HG02678 (cell line): ENCODE measurements around the gene CFD.
"Not testable (repeated sequence)": the region's sequence is repeated elsewhere in the genome, so short reads cannot be mapped to it uniquely, and the experiment has no call there.

Experiments
- ATAC-seq: cut with Tn5 transposase; IDR thresholded peaks from one replicate; pipeline ENCODE4 v1.9.1; 2021; ENCODE audit warnings: mild to moderate bottlenecking, moderate library complexity; ENCODE audit not compliant: unreplicated experiment

The CFD gene

DNA sequence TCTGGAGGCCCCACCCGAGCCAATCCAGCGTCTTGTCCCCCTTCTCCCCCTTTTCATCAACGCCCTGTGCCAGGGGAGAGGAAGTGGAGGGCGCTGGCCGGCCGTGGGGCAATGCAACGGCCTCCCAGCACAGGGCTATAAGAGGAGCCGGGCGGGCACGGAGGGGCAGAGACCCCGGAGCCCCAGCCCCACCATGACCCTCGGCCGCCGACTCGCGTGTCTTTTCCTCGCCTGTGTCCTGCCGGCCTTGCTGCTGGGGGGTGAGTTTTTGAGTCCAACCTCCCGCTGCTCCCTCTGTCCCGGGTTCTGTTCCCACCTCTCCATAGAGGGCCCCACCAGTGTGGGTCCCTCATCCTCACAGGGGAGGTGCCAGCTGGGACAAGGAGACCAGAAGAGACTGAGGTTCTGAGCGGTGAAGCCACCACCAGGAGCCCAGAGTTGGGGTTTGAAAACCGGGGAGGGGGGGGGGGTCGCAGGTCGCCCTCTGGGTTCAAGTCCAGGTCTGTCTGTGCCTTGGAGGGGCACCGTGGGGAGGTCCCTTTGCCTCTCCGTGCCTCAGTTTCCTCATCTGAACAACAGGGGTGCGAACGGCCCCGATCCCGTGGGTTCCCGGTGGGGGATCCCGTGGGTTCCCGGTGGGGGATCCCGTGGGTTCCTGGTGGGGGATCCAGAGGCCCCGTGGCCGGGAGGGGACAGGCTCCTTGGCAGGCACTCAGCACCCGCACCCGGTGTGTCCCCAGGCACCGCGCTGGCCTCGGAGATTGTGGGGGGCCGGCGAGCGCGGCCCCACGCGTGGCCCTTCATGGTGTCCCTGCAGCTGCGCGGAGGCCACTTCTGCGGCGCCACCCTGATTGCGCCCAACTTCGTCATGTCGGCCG lies 7.1 kb upstream of the CFD start, which contains the start of gene ELANE:
Gene ELANE, plus strand, starts transcription at position 168 of the 878 bp plus-strand sequence. Its CDS starts 26 bp downstream, at position 194.
- no peak for ATAC-seq

GRCh38 chr19:853014-853585 lies 6.4 kb upstream of the CFD start:
- no peak for ATAC-seq

DNA sequence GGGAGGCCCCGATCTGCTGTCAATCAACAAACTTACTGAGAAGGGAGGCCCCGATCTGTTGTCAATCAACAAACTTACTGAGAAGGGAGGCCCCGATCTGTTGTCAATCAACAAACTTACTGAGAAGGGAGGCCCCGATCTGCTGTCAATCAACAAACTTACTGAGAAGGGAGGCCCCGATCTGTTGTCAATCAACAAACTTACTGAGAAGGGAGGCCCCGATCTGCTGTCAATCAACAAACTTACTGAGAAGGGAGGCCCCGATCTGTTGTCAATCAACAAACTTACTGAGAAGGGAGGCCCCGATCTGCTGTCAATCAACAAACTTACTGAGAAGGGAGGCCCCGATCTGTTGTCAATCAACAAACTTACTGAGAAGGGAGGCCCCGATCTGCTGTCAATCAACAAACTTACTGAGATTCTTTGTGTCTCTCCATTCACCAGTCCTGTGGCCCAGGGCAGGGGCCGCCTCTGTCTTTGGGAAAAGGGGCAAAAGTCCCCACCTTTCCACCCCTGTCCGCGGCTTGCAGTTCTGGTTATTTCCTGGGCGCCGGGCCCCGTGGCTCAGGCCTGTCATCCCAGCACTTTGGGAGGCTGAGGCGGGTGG lies 5.7 kb upstream of the CFD start:
- not testable (repeated sequence) for ATAC-seq

- no peak for ATAC-seq
Observed at GRCh38 chr19:854549-854948, 4.9 kb upstream of the CFD start.

DNA sequence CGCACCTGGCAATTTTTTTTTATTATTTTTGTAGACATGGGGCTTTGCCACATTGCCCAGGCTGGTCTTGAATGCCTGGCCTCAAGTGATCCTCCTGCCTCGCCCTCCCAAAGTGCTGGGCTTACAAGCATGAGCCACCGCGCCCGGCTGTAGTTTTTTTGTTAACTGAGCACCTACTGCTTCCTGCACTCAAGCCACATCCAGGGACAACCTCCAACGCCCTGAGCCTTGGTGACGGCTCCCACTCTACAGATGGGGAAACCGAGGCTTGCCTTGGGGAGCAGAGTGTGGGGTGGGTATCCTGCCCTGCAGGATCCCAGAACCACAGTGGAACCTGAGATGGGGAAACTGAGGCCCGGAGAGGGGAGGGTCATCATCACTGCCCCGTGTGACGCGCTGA lies 4.3 kb upstream of the CFD start:
- ATAC-seq, result no peak

- ATAC-seq, result no peak
Observed at GRCh38 chr19:855566-856120, 3.8 kb upstream of the CFD start.

DNA sequence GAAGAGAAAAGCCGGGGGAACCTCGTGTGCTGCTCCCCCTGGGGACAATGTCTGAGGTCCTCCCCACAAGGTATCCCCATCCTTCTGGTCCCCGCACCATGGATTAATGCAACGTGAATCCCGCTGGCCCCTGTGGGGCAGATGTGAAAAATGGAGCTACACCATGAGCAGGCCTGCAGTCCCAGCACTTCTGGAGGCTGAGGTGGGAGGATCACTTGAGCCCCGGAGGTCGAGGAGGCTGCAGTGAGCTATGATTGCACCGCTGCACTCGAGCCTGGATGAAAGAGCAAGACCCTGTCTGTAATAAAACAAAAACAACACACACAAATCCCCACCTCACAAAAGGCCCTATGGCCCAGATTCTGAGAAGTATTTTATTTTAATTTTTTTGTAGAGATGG lies 1.2 kb upstream of the CFD start:
- ATAC-seq, result no peak

DNA sequence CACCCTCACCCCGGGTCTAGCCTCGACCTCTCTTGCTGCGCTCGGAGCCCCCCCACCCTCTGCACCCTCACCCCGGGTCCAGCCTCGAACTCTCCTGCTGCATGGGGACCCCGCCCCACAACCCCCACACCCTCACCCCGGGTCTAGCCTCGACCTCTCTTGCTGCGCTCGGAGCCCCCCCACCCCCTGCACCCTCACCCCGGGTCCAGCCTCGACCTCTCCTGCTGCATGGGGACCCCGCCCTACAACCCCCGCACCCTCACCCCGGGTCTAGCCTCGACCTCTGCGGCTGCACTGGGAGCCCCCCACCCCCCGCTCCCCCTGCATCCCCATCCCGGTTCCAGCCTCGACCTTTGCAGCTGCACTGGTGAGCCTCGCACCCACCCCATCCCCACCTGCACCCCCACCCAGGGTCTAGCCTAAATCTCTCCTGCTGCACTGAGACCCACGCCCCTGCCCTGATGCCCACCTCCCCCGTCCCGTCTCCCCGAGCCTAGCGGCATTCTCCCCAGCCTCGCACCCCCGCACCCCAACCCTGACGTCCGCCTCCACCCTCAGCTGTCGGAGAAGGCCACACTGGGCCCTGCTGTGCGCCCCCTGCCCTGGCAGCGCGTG lies 1.8 kb downstream of the CFD start:
- ATAC-seq, result no peak

DNA sequence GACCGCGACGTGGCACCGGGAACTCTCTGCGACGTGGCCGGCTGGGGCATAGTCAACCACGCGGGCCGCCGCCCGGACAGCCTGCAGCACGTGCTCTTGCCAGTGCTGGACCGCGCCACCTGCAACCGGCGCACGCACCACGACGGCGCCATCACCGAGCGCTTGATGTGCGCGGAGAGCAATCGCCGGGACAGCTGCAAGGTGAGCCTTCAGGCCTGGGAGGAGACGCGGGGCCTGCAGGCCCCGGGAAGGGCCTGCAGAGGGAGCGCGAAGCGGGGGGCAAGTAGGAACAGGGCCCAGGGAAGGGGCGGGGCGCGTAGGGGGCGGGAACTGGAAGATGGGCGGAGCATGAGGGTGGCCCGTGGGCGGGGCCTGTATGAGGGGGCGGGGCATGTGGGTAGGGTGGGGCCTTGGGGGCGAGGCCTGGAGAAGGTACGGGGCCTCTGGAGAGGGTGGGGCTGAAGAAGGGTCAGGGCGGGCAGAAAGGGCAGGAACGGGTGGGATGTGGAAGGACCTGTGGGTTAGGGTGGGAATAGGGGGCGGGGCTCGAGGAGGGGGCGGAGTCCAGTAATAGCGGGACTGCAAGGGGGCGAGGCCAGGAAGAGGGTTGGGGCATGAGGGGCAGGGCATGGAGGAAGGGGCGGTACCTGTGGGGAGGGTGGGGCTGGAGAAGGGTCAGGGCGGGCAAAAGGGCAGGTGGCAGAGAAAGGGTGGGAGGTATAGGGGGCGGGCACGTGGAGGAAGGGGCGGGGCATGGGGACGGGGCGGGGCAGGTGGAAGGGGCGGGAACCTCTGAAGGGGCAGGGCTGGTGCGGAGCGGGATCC lies 2.5 kb downstream of the CFD start:
- no peak for ATAC-seq

DNA sequence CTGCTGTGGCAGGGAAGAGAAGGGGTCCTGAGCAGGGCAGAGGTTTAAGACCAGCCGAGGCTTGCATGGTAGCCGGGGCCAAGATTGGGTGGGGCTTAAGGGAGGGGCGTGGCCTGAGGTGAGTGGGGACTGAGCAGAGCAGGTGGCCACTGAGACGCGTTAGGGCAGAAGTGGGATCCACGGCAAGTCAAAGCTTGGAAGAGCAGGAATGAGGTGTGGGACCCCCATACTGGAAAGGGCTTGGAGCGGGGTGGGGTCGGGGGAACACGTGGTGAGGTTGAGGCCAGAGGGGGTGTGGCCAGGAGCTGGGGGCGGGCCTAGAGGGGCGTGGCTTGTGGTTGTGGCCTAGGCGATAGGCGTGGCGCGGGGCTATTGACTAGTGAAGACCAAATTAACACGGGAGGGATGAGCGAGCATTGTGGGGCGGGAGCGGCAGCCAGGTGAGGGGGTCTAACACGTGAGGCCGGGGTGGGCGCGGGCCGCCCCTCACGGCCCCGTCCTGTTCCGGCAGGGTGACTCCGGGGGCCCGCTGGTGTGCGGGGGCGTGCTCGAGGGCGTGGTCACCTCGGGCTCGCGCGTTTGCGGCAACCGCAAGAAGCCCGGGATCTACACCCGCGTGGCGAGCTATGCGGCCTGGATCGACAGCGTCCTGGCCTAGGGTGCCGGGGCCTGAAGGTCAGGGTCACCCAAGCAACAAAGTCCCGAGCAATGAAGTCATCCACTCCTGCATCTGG lies 3.3 kb downstream of the CFD start:
- no peak for ATAC-seq

DNA sequence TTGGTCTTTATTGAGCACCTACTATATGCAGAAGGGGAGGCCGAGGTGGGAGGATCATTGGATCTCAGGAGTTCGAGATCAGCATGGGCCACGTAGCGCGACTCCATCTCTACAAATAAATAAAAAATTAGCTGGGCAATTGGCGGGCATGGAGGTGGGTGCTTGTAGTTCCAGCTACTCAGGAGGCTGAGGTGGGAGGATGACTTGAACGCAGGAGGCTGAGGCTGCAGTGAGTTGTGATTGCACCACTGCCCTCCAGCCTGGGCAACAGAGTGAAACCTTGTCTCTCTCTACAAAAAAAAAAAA lies 3.8 kb downstream of the CFD start:
- no peak for ATAC-seq

- no peak for ATAC-seq
Observed at GRCh38 chr19:866769-867300, 7.4 kb downstream of the CFD start.

- ATAC-seq, result no peak
Observed at GRCh38 chr19:867301-867793, 7.9 kb downstream of the CFD start.

DNA sequence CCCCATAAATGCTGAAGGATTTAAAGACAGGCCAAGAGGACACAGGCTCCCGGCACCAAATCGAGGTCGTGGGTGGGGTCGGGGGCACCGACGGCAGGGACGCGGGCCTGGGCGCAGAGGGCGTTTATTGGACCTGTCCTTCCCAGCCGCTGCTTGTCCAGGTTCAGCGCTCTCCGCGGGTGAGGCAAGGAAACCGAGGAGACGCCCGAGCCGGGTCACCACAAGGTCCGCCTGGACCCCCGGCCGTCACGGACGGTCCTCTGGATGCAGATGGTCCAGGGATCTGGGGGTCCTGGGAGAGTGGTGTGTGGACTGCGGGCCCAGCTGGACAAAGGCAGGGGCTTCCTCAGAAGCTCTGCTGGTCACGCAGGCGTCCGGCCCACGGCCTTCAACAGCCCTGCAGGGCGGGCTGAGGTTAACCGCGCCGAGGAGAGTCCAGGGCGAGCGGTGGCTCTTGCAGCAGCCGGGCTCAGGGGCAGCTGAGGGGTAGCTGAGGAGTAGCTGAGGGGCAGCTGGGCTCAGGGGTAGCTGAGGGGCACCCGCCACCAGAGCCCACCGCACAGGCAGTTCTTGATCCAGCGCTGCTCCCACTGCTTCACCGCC lies 8.5 kb downstream of the CFD start:
- no peak for ATAC-seq

DNA sequence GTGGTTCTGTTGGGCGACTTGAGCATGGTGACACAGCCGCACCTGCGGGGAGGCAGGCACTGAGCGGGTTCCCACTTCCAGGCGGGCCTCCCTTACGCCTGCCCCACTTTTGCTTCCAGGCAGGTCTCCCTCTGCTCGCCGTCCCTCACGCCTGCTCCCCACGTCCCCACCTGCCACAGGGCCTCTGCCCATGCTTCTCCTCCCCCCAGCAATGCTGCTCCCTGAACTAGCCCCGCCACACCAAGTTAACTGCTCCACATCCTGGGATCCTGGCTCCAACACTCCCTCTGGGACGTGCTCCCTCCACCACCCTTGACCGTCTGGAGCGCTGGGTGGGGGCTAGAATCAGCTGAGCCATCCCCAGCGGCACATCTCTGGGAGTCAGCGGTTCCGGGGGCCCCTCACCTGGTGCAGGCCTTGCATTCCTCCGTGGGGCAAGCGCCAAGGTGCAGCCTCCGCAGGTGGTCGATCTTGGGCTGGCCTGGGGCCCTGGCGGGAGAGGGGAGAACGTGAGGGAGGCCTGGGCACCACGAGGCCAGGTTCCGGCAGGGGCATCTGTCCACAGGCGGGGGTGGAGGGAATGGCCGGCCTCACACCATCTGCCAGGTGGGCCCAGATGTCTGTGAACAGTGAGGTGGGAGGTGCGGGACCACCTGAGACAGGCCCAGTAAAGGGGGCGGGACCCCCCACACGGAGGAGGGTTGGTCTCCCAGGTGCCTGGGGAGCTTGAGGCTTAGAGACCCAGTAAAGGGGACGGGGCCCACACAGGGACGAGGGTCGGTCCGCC lies 9.2 kb downstream of the CFD start:
- ATAC-seq, result no peak

- no peak for ATAC-seq
Observed at GRCh38 chr19:869245-870177, 10.0 kb downstream of the CFD start.

DNA sequence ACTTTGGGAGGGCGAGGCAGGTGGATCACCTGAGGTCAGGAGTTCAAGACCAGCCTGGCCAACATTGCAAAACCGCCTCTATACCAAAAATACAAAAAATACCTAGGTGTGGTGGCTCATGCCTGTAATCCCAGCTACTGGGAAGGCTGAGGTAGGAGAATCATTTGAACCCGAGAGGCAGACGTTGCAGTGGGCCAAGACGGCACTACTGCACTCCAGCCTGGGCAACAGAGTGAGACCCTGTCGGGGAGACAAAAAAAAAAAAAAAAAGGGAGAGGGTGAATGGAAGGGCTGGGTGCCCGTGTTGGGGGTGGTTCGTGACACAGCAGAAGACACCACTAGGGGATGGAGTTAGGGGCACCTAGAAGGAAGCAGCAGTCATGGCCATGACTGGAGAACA lies 10.8 kb downstream of the CFD start:
- no peak for ATAC-seq
